CMK (cell line): ENCODE data around the gene DGKK.

Experiments used
- DNase-seq: peaks from one replicate; pipeline ENCODE4 v3.0.0-alpha.2; 2010; ENCODE audit warnings: low read depth

Gene DGKK, protein sequence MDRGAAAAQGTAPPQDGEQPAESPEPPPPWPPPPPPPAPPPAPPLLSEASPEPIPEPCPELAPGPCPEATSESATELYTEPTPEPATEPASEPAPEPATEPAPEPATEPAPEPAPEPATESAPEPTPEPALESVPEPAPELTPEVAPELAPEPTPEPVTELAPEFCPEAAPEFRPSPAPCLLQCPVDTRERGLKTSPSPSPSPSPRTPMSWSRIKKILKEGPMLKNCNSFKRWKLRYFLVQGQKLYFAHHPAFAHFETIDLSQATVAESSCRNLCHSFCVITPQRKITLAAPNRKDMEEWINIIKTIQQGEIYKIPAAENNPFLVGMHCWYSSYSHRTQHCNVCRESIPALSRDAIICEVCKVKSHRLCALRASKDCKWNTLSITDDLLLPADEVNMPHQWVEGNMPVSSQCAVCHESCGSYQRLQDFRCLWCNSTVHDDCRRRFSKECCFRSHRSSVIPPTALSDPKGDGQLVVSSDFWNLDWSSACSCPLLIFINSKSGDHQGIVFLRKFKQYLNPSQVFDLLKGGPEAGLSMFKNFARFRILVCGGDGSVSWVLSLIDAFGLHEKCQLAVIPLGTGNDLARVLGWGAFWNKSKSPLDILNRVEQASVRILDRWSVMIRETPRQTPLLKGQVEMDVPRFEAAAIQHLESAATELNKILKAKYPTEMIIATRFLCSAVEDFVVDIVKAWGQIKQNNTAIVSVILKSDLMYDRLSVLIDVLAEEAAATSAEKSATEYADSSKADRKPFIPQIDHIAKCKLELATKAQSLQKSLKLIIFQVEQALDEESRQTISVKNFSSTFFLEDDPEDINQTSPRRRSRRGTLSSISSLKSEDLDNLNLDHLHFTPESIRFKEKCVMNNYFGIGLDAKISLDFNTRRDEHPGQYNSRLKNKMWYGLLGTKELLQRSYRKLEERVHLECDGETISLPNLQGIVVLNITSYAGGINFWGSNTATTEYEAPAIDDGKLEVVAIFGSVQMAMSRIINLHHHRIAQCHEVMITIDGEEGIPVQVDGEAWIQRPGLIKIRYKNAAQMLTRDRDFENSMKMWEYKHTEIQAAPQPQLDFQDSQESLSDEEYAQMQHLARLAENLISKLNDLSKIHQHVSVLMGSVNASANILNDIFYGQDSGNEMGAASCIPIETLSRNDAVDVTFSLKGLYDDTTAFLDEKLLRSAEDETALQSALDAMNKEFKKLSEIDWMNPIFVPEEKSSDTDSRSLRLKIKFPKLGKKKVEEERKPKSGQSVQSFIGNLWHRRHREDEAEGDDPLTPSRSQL

DNA sequence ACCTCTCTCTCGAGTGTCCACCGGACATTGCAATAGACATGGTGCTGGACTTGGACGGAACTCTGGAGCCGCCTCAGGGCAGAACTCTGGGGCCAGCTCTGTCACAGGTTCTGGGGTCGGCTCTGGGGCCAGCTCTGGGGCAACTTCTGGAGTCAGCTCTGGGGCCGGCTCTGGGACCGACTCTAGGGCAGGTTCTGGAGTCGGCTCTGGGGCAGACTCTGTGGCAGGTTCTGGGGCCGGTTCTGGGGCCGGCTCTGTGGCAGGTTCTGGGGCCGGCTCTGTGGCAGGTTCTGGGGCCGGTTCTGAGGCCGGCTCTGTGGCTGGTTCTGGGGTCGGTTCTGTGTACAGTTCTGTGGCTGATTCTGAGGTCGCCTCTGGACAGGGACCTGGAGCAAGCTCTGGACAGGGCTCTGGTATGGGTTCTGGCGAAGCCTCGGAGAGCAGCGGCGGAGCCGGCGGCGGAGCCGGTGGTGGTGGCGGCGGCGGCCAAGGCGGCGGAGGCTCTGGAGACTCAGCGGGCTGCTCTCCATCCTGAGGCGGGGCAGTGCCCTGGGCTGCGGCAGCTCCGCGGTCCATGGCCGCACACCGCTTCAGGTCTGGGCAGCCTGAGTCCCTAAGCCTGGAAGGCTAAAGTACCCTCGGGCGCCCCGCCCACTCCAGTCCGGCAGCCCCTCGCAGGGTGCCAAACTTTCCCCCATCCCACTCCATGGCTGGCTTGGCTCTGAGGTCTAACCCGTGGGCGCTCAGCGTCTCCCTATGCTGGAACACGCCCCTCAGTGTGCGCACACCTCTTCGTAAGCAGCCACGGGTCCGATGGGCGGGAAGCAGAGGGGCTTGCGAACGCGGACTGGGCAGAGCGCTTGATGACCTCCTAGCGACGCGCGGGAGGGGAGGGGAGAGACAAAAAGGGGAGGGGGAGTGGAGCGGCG is at the start of gene DGKK:
Gene DGKK (minus strand): TSS at position 723 of the 929 bp plus-strand sequence. CDS start 147 bp downstream, at position 576.
- DNase-seq = no peak

DNA sequence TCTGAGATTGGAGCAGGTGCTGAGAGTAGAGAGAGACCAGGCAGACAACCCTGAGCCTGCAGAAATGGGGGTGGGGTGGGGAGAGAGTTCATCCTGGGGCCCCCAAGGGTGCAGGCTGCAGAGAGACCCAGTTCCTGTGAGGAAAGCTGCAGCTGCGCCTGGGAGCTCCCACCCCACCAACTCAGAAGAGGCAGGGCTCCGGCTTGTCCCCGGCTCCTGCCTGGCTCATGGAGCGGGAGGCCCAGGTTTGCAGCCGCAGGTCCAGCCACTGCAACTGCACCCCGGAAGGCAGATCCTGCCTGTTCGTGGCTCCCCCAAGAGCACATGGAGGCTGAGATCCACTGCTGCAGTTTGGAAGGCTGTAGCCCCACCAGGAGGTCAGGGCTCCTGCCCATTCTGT is 44.2 kb upstream of the DGKK start:
- DNase-seq = no peak

DNA sequence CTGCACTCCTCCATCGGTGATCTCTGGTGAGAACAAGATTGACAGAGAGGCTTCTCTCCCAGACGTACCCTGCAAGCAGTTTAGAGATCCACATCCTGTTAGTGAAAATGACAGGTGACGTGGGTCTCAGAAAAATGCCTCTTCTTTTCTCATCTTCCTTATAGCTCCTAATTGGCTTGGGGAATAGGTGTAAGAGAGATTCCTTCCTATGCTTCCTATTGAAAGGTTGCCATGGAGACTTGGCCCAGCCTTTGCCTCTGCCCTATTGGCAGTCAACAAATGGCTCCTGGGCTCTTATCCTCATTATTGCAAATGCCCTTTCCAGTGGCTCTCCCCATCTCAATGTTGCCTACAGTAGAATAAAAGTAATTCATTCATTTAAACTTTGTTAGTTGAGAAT is 26.5 kb upstream of the DGKK start:
- no peak for DNase-seq

DNA sequence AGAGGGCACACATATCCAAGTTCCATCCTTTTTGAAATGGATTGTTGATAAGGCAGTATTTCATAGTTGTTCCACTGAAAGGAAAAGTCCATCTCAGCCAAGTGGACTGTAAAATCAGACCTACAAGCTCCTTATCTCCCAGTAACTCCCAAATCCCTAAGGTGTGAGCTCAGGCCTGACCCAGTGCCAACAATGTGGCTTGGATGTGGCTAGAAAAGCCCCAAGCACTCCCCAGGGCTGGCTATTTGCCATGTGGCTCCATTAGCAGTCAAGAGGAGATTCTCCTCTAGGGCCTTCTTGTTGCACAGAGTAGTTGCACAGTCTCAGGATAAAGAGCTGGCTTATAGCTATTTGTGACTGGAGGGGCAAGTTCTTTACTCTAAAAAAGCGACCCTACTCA is 25.0 kb upstream of the DGKK start:
- DNase-seq = no peak

- no peak for DNase-seq
Measured at GRCh38 chrX:50492720-50493119, 22.1 kb upstream of the DGKK start.

- no peak for DNase-seq
Measured at GRCh38 chrX:50484662-50485061, 14.0 kb upstream of the DGKK start.

GRCh38 chrX:50483283-50483682 is 12.7 kb upstream of the DGKK start:
- no peak for DNase-seq

DNA sequence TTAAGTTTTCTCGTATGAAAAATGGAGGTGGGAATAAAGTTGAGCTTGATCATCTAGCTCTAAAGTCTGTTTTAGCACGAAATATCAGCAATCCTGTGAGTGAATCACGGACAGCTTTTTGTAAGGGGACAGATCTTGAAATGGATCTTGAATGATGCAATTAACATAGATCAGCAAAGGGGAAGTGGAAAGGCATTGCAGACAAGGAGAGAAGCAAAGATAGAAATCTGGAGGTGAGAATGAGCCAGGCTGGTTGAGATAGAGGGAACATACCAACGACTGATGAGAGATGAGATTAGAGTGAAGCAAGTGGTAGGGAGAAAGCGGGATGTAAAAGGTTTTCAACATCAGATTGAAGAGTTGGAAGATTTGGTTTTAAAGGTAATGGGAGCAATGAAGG is 4.6 kb upstream of the DGKK start:
- DNase-seq = no peak

DNA sequence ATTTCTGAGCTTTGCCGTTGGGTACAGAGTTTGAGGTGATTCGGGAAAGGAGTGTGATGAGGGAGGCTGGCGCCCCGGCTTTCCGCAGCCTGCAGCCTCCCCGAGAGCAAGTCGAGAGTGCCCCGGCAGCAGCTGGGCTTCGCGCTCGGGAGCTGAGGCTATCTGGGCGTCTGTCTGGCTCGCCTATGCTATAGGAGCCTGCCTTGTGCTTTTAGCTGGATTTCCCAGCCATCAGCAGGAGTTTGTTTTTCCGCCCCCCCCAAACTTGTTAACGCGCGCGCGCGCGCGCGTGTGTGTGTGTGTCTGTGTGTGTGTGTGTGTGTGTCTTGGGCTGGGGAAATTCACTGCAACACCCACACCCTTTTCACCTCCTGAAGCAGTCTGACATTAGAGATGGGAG is 765 bp upstream of the DGKK start:
- no peak for DNase-seq

- DNase-seq = no peak
Measured at GRCh38 chrX:50469206-50469605, 1.4 kb downstream of the DGKK start.

GRCh38 chrX:50459615-50460014 is 11.0 kb downstream of the DGKK start:
- DNase-seq = no peak

DNA sequence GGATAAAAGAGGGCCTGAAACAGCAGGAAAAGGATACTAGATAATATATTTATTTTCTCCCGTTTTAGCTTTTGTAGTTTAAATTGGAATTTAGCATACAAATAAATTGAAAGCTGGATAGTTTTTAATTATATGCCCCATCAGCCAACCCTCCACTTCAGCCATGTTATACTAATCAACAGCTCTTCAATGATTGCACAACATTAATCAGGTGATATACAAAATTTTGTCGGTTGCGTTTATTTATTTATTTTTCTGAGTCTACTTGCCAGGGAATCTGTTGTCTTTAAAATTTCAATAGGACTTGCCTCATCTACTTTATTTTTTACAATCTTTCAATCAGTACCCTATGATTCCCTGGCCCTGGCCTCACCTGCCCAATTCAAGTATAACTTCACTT is 12.1 kb downstream of the DGKK start:
- no peak for DNase-seq

- DNase-seq = no peak
Measured at GRCh38 chrX:50456712-50457484, 13.7 kb downstream of the DGKK start.

DNA sequence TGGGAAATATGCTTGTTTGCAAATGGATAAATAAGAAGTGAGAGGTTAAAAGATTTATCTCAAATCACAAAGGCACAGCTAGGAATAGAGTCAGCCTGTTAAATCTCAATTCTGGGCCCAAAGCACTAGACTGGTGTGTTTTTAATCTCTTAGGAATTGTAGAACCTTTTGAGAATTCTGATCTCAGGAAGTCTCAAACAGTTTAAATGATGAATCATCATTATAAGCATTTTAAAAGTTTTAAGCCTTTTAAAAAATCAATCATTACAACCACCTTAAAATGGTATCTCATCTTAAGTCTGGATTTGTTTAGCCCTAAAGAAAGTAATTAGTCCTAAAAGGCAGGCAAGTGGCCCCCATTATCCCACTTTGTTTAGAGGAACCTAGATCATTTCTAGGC is 17.8 kb downstream of the DGKK start:
- no peak for DNase-seq

DNA sequence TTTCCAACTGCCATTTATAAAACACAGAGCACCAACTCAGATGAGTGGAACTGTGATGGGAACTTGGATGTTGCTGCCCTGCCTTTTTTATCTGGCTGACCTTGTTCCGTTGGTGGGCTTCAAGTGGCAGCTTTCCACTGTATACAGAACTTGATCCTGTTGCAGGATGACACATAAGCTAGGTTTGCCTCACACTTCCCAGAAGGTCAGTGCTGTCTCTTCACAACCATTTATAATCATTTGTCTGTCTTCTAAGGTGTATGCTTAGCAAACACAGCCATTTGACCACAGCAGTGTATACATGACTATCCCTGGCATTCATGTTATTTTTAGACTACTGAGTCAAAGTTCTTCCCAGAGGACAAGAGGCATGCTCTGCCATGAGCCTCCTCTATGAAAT is 20.3 kb downstream of the DGKK start:
- no peak for DNase-seq

- DNase-seq = peak; percentile 4
Measured at GRCh38 chrX:50448565-50448964, 22.1 kb downstream of the DGKK start.

- no peak for DNase-seq
Measured at GRCh38 chrX:50447535-50447934, 23.1 kb downstream of the DGKK start.

- DNase-seq = no peak
Measured at GRCh38 chrX:50442426-50443116, 28.1 kb downstream of the DGKK start.

DNA sequence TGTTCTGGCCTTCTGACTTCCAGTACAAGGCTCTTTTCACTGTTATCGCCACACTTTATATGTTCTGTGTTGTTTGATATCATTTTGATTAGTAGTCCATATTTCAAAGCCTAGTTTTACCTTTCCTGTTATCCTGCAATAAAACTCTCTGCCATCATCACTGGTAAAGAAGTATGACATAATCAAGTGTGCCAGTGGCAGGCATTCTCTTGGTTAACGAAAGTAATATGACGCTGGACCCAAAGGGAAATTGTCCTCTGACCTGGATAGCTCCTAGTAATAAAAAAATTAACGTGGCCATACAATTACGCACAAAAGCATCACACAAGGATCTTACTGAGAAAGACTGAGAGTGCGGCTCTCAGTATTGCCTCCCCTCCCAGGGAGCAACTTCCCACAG is 33.8 kb downstream of the DGKK start:
- no peak for DNase-seq

DNA sequence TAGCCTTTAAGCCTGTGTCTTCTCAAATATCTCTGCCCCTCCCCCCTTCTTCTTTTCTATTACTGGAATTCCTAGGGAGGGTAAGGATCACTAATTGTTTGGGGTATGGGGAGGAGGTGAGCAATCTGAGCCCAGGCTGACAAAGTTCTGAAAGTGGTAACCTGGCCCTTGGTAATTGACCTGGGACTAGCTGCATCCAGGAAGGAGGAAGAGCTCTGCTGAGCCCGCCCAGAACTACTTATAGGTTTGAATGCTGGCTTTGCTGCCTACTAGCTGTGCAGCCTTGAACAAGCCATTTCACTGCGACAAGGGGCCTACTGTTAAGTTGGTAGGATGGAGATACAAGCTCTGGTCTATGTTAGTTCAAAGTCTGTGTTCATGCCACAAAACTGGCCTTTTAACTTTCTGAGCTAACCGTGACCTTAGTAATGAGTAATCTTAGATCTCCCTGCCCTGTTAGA is 37.8 kb downstream of the DGKK start:
- no peak for DNase-seq
